Erythroblast (primary cell): Measurements from ENCODE around the gene PTPRC.

ENCODE experiments used
- GATA1 ChIP-seq: IDR thresholded peaks from 2 replicates; pipeline ENCODE4 v1.6.1; 2011; ENCODE audit warnings: low read depth, mild to moderate bottlenecking, control low read depth, low read length, moderate library complexity
- POLR2A ChIP-seq: IDR thresholded peaks from 2 replicates; pipeline ENCODE4 v1.6.1; 2011; ENCODE audit warnings: mild to moderate bottlenecking, low read length

- TF ChIP-seq POLR2A (no peak), GATA1 (no peak)
Measured at GRCh38 chr1:198599749-198600148, 39.1 kb upstream of the PTPRC start.
